K562 (cell line): ENCODE data around the gene RPL22L1. TPM values are rescaled to one million over a fixed set of nuclear protein-coding genes. Genes with fewer than 3 reads are reported as not detected.
A peak's percentile ranks its signal among the peaks of the same experiment; 100 is the strongest.

Experiments used
- CAMTA2 ChIP-seq: fragments of 250-450 bp; sonication (Bioruptor Pico); conservative IDR thresholded peaks from 2 replicates; pipeline ENCODE4 v1.5.1; 2022
- CBX8 ChIP-seq: fragments of 200-600 bp; sonication (generic); IDR thresholded peaks from 2 replicates; pipeline ENCODE4 v1.6.1; 2012; ENCODE audit warnings: borderline replicate concordance, mixed run types, low read depth, mild to moderate bottlenecking, moderate library complexity, mixed read lengths, low read length, control low read depth, inconsistent platforms; ENCODE audit not compliant: poor library complexity, severe bottlenecking; ENCODE audit errors: extremely low read depth
- CHD2 ChIP-seq: IDR thresholded peaks from 2 replicates; pipeline ENCODE4 v1.6.1; 2011; ENCODE audit warnings: low read depth, low read length
- CUX1 ChIP-seq: fragments of 200-800 bp; sonication (Bioruptor generic); IDR thresholded peaks from 2 replicates; pipeline ENCODE4 v1.6.1; 2016; ENCODE audit warnings: missing genetic modification characterization, missing compliant biosample characterization
- FOXO4 ChIP-seq: fragments of 450-650 bp; formaldehyde crosslinking; IDR thresholded peaks from 2 replicates; pipeline ENCODE4 v1.4.0; 2020; ENCODE audit warnings: mild to moderate bottlenecking, moderate library complexity
- MLX ChIP-seq, 2 experiments: fragments of 450-650 bp in 1 of 2; sonication (generic) in 1 of 2; formaldehyde crosslinking; conservative IDR thresholded peaks; 2 replicates each; pipeline versions ENCODE4 v1.4.0 to v1.8.1; 2020 to 2022; ENCODE audit warnings: mild to moderate bottlenecking in 1 of 2, missing genetic modification reagents in 1 of 2
- NR2C2 ChIP-seq, 2 experiments: fragments of 200-800 bp in 1 of 2; sonication (Bioruptor generic) in 1 of 2; sonication (generic) in 1 of 2; formaldehyde crosslinking in 1 of 2; IDR thresholded peaks; 2 replicates each; pipeline versions ENCODE4 v1.6.1 to v1.8.0; 2016 to 2022; ENCODE audit warnings: mild to moderate bottlenecking in 1 of 2, missing compliant biosample characterization in 1 of 2, missing genetic modification characterization in 1 of 2, missing genetic modification reagents in 1 of 2
- POU5F1 ChIP-seq: fragments of 150-350 bp; IDR thresholded peaks from 2 replicates; pipeline ENCODE4 v1.6.1; 2014; ENCODE audit warnings: borderline replicate concordance, low read length, low read depth, mild to moderate bottlenecking; ENCODE audit not compliant: partially characterized antibody
- SAFB ChIP-seq: fragments of 200-400 bp; formaldehyde crosslinking; IDR thresholded peaks from 2 replicates; pipeline ENCODE4 v1.6.1; 2017; ENCODE audit warnings: low read depth, low read length, borderline replicate concordance
- TEAD1 ChIP-seq, 2 experiments: fragments of 450-650 bp in 1 of 2; sonication (generic) in 1 of 2; formaldehyde crosslinking; IDR thresholded peaks; 2 replicates each; pipeline versions ENCODE4 v1.4.0 to v1.8.0; 2020 to 2022; ENCODE audit warnings: mild to moderate bottlenecking in 2 of 2, missing genetic modification reagents in 1 of 2
- U2AF1 ChIP-seq: fragments of 200-400 bp; formaldehyde crosslinking; optimal IDR thresholded peaks from 2 replicates; pipeline ENCODE3; 2017; ENCODE audit warnings: mild to moderate bottlenecking, low read depth, low read length, moderate library complexity
- ZBED1 ChIP-seq: IDR thresholded peaks from 2 replicates; pipeline ENCODE4 v1.6.1; 2014
- ZHX1 ChIP-seq: fragments of 150-350 bp; conservative IDR thresholded peaks from 2 replicates; pipeline ENCODE4 v1.6.1; 2014; ENCODE audit warnings: low read length
- ZNF165 ChIP-seq: fragments of 250-450 bp; sonication (Bioruptor Pico); IDR thresholded peaks from 2 replicates; pipeline ENCODE4 v1.4.0; 2020; ENCODE audit warnings: borderline replicate concordance
- ZNF717 ChIP-seq: fragments of 250-450 bp; sonication (Bioruptor Pico); IDR thresholded peaks from 2 replicates; pipeline ENCODE4 v1.5.0; 2021
- polyA plus RNA-seq, 8 experiments: library from polyadenylated mRNA; depleted of rRNA in 4 of 8; stranded (reverse) in 5 of 8; unstranded in 3 of 8; fragments of >200 nt; fragmentation: Nextera tagmentation in 2 of 8; fragmentation: Illumina TruSeq in 1 of 8; extraction: Ambion mirVana in 2 of 8; extraction: Trizol in 1 of 8; gene quantifications; 2 replicates each; pipeline versions ENCODE4 v1.2.1 to v1.2.3, GENCODE V29; 2011 to 2014; ENCODE audit warnings: inconsistent platforms in 1 of 8, missing spikeins in 1 of 8
- total RNA-seq, 7 experiments: library from RNA; depleted of rRNA in 6 of 7; stranded (reverse); fragments of >200 nt in 6 of 7; fragmentation: Illumina TruSeq in 2 of 7; extraction: Trizol in 2 of 7; gene quantifications; 2 replicates each; pipeline versions ENCODE4 v1.2.1 to v1.2.3, GENCODE V29; 2011 to 2021; ENCODE audit warnings: low replicate concordance in 1 of 7

RPL22L1 gene
- total and polyA plus RNA-seq, 9 of the 15 experiments (the other 6 are each of a cell fraction or from before 2014, with no cell fraction given): 53.9 to 198 (median 108) TPM

GRCh38 chr3:170908235-170909116 is 38.5 kb upstream of the RPL22L1 start, which contains the start of gene EIF5A2 (continued):
- TF ChIP-seq CUX1 (CRISPR knock-in tag) (no peak), CAMTA2 (CRISPR knock-in tag) (no peak), TEAD1 (CRISPR knock-in tag; IDR thresholded peaks at IDR 0.05) (0 out of 4 replicates have a peak, but pooled peaks of 1 of the 2 experiments have one; percentile 68), ZNF165 (CRISPR knock-in tag) (no peak), POU5F1 (no peak), NR2C2 (CRISPR knock-in tag; IDR thresholded peaks at IDR 0.05) (0 out of 2 replicates have a peak, but pooled peaks have one; percentile 15), NR2C2 (tag; IDR thresholded peaks at IDR 0.05) (peak; percentile 45; the same call in 1 of the 2 replicates), CHD2 (peak; percentile 16; the same call in 1 of the 2 replicates), ZBED1 (no peak), ZHX1 (no peak; the same call in 1 of the 2 replicates), MLX (CRISPR knock-in tag; conservative IDR thresholded peaks at IDR 0.05) (no peak), FOXO4 (CRISPR knock-in tag) (no peak), SAFB (no peak), CBX8 (no peak), U2AF1 (no peak), ZNF717 (CRISPR knock-in tag) (no peak)
